ENCODE data around the gene NDFIP2.

GRCh38 chr13:79528356-79528755, 47.4 kb downstream of the NDFIP2 start:
- TF ChIP-seq EZH2 (IDR thresholded peaks at IDR 0.05) (no peak), FOXP2 (optimal IDR thresholded peaks at IDR 0.05; ENCODE audit: control extremely low read depth, extremely low read length, insufficient read depth) (no peak), POLR2AphosphoS5 (IDR thresholded peaks at IDR 0.05; ENCODE audit: borderline replicate concordance, low read depth, low read length) (no peak)

All from SK-N-MC (cell line).